Measurements from ENCODE around the gene CCR2.

The CCR2 gene

DNA sequence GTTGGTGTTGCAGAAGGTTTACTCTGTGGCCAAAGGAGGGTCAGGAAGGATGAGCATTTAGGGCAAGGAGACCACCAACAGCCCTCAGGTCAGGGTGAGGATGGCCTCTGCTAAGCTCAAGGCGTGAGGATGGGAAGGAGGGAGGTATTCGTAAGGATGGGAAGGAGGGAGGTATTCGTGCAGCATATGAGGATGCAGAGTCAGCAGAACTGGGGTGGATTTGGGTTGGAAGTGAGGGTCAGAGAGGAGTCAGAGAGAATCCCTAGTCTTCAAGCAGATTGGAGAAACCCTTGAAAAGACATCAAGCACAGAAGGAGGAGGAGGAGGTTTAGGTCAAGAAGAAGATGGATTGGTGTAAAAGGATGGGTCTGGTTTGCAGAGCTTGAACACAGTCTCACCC is 20.8 kb downstream of the CCR2 start:
- H3K36me3 ChIP-seq, result no peaks in the 10 kb centered on the region
- no peak overlapping the region for H3K4me3 ChIP-seq (ENCODE audit: low read depth, low read length)
- no peak overlapping the region for H3K27ac ChIP-seq
- no peaks in the 10 kb centered on the region for H3K9me3 ChIP-seq (ENCODE audit: severe bottlenecking)
- H3K27me3 ChIP-seq (ENCODE audit: insufficient read depth, low read depth, severe bottlenecking), result peaks cover 83% of the 10 kb centered on the region
- TF ChIP-seq, protein P1, sequence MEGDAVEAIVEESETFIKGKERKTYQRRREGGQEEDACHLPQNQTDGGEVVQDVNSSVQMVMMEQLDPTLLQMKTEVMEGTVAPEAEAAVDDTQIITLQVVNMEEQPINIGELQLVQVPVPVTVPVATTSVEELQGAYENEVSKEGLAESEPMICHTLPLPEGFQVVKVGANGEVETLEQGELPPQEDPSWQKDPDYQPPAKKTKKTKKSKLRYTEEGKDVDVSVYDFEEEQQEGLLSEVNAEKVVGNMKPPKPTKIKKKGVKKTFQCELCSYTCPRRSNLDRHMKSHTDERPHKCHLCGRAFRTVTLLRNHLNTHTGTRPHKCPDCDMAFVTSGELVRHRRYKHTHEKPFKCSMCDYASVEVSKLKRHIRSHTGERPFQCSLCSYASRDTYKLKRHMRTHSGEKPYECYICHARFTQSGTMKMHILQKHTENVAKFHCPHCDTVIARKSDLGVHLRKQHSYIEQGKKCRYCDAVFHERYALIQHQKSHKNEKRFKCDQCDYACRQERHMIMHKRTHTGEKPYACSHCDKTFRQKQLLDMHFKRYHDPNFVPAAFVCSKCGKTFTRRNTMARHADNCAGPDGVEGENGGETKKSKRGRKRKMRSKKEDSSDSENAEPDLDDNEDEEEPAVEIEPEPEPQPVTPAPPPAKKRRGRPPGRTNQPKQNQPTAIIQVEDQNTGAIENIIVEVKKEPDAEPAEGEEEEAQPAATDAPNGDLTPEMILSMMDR (IDR thresholded peaks at IDR 0.05; ENCODE audit: low read depth, low read length), result no peak
- no peak for DNase-seq

DNA sequence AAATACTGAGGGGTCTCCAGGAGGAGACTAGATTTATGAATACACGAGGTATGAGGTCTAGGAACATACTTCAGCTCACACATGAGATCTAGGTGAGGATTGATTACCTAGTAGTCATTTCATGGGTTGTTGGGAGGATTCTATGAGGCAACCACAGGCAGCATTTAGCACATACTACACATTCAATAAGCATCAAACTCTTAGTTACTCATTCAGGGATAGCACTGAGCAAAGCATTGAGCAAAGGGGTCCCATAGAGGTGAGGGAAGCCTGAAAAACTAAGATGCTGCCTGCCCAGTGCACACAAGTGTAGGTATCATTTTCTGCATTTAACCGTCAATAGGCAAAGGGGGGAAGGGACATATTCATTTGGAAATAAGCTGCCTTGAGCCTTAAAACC is 21.3 kb downstream of the CCR2 start:
- H3K9me3 ChIP-seq (ENCODE audit: severe bottlenecking), result no peaks in the 10 kb centered on the region
- no peaks in the 10 kb centered on the region for H3K36me3 ChIP-seq
- H3K4me3 ChIP-seq (ENCODE audit: low read depth, low read length), result no peak overlapping the region
- H3K27me3 ChIP-seq (ENCODE audit: insufficient read depth, low read depth, severe bottlenecking), result peaks cover 84% of the 10 kb centered on the region
- TF ChIP-seq, protein P1 (IDR thresholded peaks at IDR 0.05; ENCODE audit: low read depth, low read length), result no peak
- no peak overlapping the region for H3K27ac ChIP-seq
- no peak for DNase-seq

DNA sequence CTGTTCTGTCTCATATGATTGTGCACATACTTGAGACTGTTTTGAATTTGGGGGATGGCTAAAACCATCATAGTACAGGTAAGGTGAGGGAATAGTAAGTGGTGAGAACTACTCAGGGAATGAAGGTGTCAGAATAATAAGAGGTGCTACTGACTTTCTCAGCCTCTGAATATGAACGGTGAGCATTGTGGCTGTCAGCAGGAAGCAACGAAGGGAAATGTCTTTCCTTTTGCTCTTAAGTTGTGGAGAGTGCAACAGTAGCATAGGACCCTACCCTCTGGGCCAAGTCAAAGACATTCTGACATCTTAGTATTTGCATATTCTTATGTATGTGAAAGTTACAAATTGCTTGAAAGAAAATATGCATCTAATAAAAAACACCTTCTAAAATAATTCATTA is 21.9 kb downstream of the CCR2 start:
- Histone ChIP-seq H3K36me3 (no peaks in the 10 kb centered on the region), H3K27ac (no peak overlapping the region), H3K9me3 (ENCODE audit: severe bottlenecking) (no peaks in the 10 kb centered on the region), H3K4me3 (ENCODE audit: low read depth, low read length) (no peak overlapping the region), H3K27me3 (ENCODE audit: insufficient read depth, low read depth, severe bottlenecking) (peaks cover 88% of the 10 kb centered on the region)
- DNase-seq, result no peak
- TF ChIP-seq, protein P1 (IDR thresholded peaks at IDR 0.05; ENCODE audit: low read depth, low read length), result no peak

DNA sequence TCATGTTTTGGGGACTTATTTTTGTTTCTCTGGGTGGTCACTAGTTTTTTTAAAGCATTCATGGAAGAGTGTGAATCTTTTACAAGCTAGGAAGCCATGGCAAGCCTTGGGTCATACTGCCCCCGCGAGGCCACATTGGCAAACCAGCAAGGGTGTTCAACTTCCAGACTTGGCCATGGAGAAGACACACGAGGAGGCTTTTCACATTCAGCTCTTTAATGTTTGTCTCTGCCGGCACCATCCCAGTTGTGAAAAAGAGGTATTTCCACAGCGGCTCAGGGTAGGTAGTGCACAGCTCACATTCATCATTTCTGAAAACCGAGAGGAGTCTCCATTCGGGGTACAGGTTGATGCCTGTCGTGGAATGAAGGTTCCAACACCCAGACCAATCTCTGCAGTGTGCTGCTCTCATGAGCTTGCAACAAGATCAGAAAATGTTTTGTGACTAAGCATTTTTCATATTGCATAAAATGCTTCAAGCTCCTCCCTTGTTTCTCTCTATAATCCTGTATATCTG is 24.6 kb downstream of the CCR2 start:
- H3K27ac ChIP-seq, result no peak overlapping the region
- TF ChIP-seq, protein P1 (IDR thresholded peaks at IDR 0.05; ENCODE audit: low read depth, low read length), result peak; percentile 81
- DNase-seq, result peak; percentile 59
- H3K36me3 ChIP-seq, result no peaks in the 10 kb centered on the region
- H3K4me3 ChIP-seq (ENCODE audit: low read depth, low read length), result no peak overlapping the region
- peaks cover 88% of the 10 kb centered on the region for H3K27me3 ChIP-seq (ENCODE audit: insufficient read depth, low read depth, severe bottlenecking)
- no peaks in the 10 kb centered on the region for H3K9me3 ChIP-seq (ENCODE audit: severe bottlenecking)

DNA sequence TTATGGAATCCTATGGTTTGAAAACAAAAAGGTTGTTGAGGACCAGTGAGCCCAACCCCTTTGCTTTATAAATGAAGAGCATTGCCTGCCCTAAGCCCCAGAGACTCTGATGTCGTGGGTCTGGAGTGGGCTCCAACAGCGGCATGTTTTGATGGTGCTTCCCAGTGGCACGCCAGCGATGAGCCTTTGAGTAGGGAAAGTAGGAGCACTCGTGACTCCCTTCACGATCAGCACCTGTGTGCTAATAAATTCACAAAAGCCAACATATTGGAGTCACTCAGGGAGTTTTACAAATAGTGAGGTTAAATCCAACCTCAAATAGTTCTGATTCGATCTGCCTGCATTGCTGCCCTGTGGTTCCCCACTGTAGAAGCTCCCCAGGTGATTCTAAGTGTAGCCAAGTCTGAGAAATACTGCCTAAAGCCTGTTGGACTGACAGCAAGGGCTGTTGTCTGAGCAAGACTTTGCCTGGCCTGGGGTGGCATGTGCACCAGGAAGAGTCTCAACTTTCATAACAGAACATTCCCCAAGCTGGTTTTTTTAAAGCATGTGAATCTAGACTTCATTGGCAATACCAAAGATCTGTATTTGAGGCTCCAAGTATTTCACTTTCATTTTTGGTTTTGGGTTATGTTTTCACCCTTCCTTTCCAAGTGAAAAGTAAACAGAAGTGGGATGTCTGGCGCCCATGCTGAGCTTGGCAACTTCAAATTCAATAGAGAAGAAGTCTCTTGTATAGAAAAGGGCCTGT is 26.7 kb downstream of the CCR2 start:
- no peaks in the 10 kb centered on the region for H3K36me3 ChIP-seq
- DNase-seq, result no peak
- peaks cover 88% of the 10 kb centered on the region for H3K27me3 ChIP-seq (ENCODE audit: insufficient read depth, low read depth, severe bottlenecking)
- TF ChIP-seq, protein P1 (IDR thresholded peaks at IDR 0.05; ENCODE audit: low read depth, low read length), result no peak
- H3K27ac ChIP-seq, result no peak overlapping the region
- no peak overlapping the region for H3K4me3 ChIP-seq (ENCODE audit: low read depth, low read length)
- H3K9me3 ChIP-seq (ENCODE audit: severe bottlenecking), result no peaks in the 10 kb centered on the region

DNA sequence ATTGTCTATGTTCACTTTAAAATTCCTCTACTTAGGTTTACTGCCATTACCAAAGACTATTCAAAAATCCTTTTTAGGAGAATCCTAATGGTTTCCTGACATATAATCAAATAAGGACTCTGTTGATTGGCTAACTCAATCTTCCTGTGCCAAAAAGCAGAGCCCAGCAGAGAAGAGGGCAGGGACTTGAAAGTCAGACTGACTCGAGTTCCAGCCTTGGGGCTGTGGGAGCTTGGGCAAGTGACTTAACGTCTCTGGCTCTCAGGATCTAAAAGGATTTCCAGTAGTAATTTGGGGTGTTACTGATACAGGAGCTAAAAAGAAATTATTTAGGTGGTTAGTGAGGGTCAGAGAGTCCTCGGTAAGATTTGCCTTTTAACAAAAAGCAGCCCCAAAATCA is 27.7 kb downstream of the CCR2 start:
- Histone ChIP-seq H3K27me3 (ENCODE audit: insufficient read depth, low read depth, severe bottlenecking) (peaks cover 87% of the 10 kb centered on the region), H3K9me3 (ENCODE audit: severe bottlenecking) (no peaks in the 10 kb centered on the region), H3K36me3 (no peaks in the 10 kb centered on the region), H3K27ac (no peak overlapping the region), H3K4me3 (ENCODE audit: low read depth, low read length) (no peak overlapping the region)
- TF ChIP-seq, protein P1 (IDR thresholded peaks at IDR 0.05; ENCODE audit: low read depth, low read length), result no peak
- no peak for DNase-seq

All from WERI-Rb-1 (cell line).